ENCODE data around the gene VIM.

The VIM gene

GRCh38 chr10:17227367-17228090, 512 bp upstream of the VIM start:
- TF ChIP-seq CTCF (conservative IDR thresholded peaks at IDR 0.05; ENCODE audit: control insufficient read depth, insufficient read depth, low read depth, low read length) = peak; percentile 40
- DNase-seq (ENCODE audit: low read depth) = peak; percentile 57
- peak overlapping the region; percentile 97 for H3K4me3 ChIP-seq (ENCODE audit: control insufficient read depth, low read depth, low read length)

- TF ChIP-seq CTCF (conservative IDR thresholded peaks at IDR 0.05; ENCODE audit: control insufficient read depth, insufficient read depth, low read depth, low read length) = no peak
- peak overlapping the region; percentile 97 for H3K4me3 ChIP-seq (ENCODE audit: control insufficient read depth, low read depth, low read length)
- DNase-seq (ENCODE audit: low read depth) = peak; percentile 89
These were observed 1.1 kb downstream of the VIM start for GRCh38 chr10:17229016-17229716.

- peak; percentile 28 for DNase-seq (ENCODE audit: low read depth)
- no peak for TF ChIP-seq CTCF (conservative IDR thresholded peaks at IDR 0.05; ENCODE audit: control insufficient read depth, insufficient read depth, low read depth, low read length)
- H3K4me3 ChIP-seq (ENCODE audit: control insufficient read depth, low read depth, low read length) = peak overlapping the region; percentile 97
These were observed 1.6 kb downstream of the VIM start for GRCh38 chr10:17229717-17229966.

- peak overlapping the region; percentile 97 for H3K4me3 ChIP-seq (ENCODE audit: control insufficient read depth, low read depth, low read length)
- DNase-seq (ENCODE audit: low read depth) = peak; percentile 44
- no peak for TF ChIP-seq CTCF (conservative IDR thresholded peaks at IDR 0.05; ENCODE audit: control insufficient read depth, insufficient read depth, low read depth, low read length)
These were observed 2.1 kb downstream of the VIM start for GRCh38 chr10:17229967-17230682.

- no peak for TF ChIP-seq CTCF (conservative IDR thresholded peaks at IDR 0.05; ENCODE audit: control insufficient read depth, insufficient read depth, low read depth, low read length)
- DNase-seq (ENCODE audit: low read depth) = no peak
- peak overlapping the region; percentile 97 for H3K4me3 ChIP-seq (ENCODE audit: control insufficient read depth, low read depth, low read length)
These were observed 3.7 kb downstream of the VIM start for GRCh38 chr10:17231788-17232187.

GRCh38 chr10:17232276-17232960, 4.4 kb downstream of the VIM start:
- TF ChIP-seq CTCF (conservative IDR thresholded peaks at IDR 0.05; ENCODE audit: control insufficient read depth, insufficient read depth, low read depth, low read length) = no peak
- peak overlapping the region; percentile 97 for H3K4me3 ChIP-seq (ENCODE audit: control insufficient read depth, low read depth, low read length)

More at GRCh38 chr10:17232276-17232960, 4.4 kb downstream of the VIM start:
- DNase-seq (ENCODE audit: low read depth) = peak; percentile 36

All from fibroblast of mammary gland (primary cell).